Kidney (tissue), 14 donors: ENCODE measurements around the gene IDH3A. TPM values are rescaled to one million over a fixed set of nuclear protein-coding genes. Genes with fewer than 3 reads are reported as not detected.

Source experiments
- DNase-seq, 5 donors: peaks; one replicate each; pipeline ENCODE4 v3.0.0-alpha.2; 2013 to 2020
- FAIRE-seq: peaks from 2 replicates; lab custom pipeline; 2012; peaks lifted over from hg19 to GRCh38; lab: Jason Lieb, UNC
- H3K27ac ChIP-seq, 2 donors: one replicate each; pipeline ENCODE4 v1.7.0; 2013; ENCODE audit warnings: low read depth in 2 of 2, low read length in 2 of 2, inconsistent platforms in 1 of 2
- H3K27me3 ChIP-seq: one replicate; pipeline ENCODE4 v1.7.1; 2013; ENCODE audit warnings: low read length, inconsistent platforms; ENCODE audit not compliant: control insufficient read depth, insufficient read depth
- H3K36me3 ChIP-seq, 3 donors: one replicate each; pipeline versions ENCODE4 v1.7.0 to v1.7.1; 2013; ENCODE audit warnings: low read length in 3 of 3, control low read depth in 1 of 3, inconsistent platforms in 1 of 3; ENCODE audit not compliant: insufficient read depth in 3 of 3, control insufficient read depth in 2 of 3
- H3K4me1 ChIP-seq, 3 donors: one replicate each; pipeline versions ENCODE4 v1.7.0 to v1.7.1; 2013; ENCODE audit warnings: low read length in 3 of 3, inconsistent platforms in 1 of 3, low read depth in 1 of 3; ENCODE audit not compliant: control insufficient read depth in 2 of 3, insufficient read depth in 2 of 3
- H3K4me3 ChIP-seq, 3 donors: one replicate each; pipeline versions ENCODE4 v1.7.0 to v1.8.1; 2013; ENCODE audit warnings: low read length in 3 of 3, control low read depth in 1 of 3, inconsistent platforms in 1 of 3
- H3K9ac ChIP-seq, 3 donors: one replicate each; pipeline versions ENCODE4 v1.7.0 to v1.7.1; 2013; ENCODE audit warnings: low read length in 3 of 3, control low read depth in 1 of 3, inconsistent platforms in 1 of 3
- H3K9me3 ChIP-seq, 3 donors: one replicate each; pipeline versions ENCODE4 v1.7.0 to v1.7.1; 2013; ENCODE audit warnings: low read length in 3 of 3, control low read depth in 1 of 3, inconsistent platforms in 1 of 3; ENCODE audit not compliant: control insufficient read depth in 2 of 3, insufficient read depth in 1 of 3
- intact Hi-C: fragments of 100-400 bp; cut with DNase I; formaldehyde crosslinking; loops from one replicate; pipeline ENCODE4 v1.11.1; 2022
- polyA plus RNA-seq: library from polyadenylated mRNA; stranded (reverse); fragments of 350-450 nt; fragmentation: Illumina TruSeq; extraction: RNeasy Lipid Tissue Mini Kit (QIAGEN cat#74804); gene quantifications from one replicate; pipeline ENCODE4 v1.2.3, GENCODE V29; 2014; ENCODE audit warnings: low read depth, low replicate concordance; ENCODE audit not compliant: insufficient read depth
- total RNA-seq: library from RNA; stranded (reverse); fragmentation: NEBNext Ultra II Directional; extraction: Animal tissue kit (Norgen Biotek cat#: 25700); gene quantifications from one replicate; pipeline ENCODE4 v1.2.1, GENCODE V29; 2021
- TF ChIP-seq, protein P1 (sequence below): IDR thresholded peaks from 3 replicates; pipeline ENCODE4 v1.5.1; 2012; ENCODE audit warnings: mild to moderate bottlenecking, moderate library complexity, borderline replicate concordance; ENCODE audit not compliant: insufficient read depth; ENCODE audit errors: extremely low read depth
- donor health status: control.
- donor health status: control.
- donor health status: control.
- donor health status: control.
- donor health status: control.
- donor health status: DM: yes; HTN: yes; CAD: no.
- donor health status: Normal renal cell carcinoma (clear cell type).

IDH3A gene
- total and polyA plus RNA-seq, 2 donors from 2014 or later = 67.5 to 97.2 TPM

DNA sequence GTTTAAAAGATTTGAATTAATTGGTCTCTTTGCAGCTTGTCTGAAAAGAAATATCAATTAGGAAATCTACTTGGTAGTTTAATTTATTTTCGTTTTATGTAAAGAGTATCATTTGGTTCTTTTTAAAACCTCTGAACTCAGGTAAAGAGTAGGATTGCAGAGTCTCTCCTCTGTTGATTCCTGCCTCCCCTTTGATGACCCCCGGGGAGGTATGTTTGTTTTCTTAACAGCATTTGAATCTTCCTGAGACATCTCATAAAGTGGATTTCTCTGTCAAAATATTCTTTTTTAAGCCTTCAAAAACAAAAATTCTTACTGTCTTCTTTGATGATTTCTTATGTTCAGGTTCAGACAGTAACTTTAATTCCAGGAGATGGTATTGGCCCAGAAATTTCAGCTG is 8.0 kb downstream of the IDH3A start:
- no peak for DNase-seq
- H3K36me3 ChIP-seq = peaks cover 0 to 19% (median 13%) of the 10 kb centered on the region in 3 donors
- peaks cover 0 to 2% (median 0%) of the 10 kb centered on the region in 3 donors for H3K4me1 ChIP-seq
- H3K9me3 ChIP-seq = no peaks in the 10 kb centered on the region
- no peak overlapping the region for H3K27ac ChIP-seq
- H3K4me3 ChIP-seq = no peak overlapping the region
- H3K9ac ChIP-seq = no peak overlapping the region
- TF ChIP-seq, protein P1, sequence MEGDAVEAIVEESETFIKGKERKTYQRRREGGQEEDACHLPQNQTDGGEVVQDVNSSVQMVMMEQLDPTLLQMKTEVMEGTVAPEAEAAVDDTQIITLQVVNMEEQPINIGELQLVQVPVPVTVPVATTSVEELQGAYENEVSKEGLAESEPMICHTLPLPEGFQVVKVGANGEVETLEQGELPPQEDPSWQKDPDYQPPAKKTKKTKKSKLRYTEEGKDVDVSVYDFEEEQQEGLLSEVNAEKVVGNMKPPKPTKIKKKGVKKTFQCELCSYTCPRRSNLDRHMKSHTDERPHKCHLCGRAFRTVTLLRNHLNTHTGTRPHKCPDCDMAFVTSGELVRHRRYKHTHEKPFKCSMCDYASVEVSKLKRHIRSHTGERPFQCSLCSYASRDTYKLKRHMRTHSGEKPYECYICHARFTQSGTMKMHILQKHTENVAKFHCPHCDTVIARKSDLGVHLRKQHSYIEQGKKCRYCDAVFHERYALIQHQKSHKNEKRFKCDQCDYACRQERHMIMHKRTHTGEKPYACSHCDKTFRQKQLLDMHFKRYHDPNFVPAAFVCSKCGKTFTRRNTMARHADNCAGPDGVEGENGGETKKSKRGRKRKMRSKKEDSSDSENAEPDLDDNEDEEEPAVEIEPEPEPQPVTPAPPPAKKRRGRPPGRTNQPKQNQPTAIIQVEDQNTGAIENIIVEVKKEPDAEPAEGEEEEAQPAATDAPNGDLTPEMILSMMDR = no peak
- no peak for FAIRE-seq
- H3K27me3 ChIP-seq = no peaks in the 10 kb centered on the region
- intact Hi-C loops = no loop called here

DNA sequence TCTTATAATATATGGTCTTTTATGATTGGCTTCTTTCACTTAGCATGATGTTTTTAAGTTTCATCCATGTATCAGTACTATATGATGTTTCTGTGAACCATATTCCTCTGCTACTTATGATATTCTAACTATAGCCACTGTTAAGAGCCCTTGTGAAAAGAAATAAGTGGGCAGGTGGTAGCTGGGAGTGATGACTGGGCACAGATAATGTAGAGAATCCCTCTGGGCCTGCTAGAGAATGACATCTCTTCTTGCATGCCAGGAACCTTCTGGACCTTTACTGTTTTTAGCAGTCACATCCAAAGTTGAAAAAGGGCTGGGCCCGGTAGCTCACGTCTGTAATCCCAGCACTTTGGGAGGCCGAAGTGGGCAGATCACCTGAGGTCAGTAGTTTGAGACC is 10.2 kb downstream of the IDH3A start:
- H3K9ac ChIP-seq = no peak overlapping the region
- H3K27me3 ChIP-seq = no peaks in the 10 kb centered on the region
- peaks cover 0 to 2% (median 0%) of the 10 kb centered on the region in 3 donors for H3K4me1 ChIP-seq
- no peaks in the 10 kb centered on the region for H3K9me3 ChIP-seq
- no peak for FAIRE-seq
- no peak overlapping the region for H3K4me3 ChIP-seq
- TF ChIP-seq, protein P1 = no peak
- peaks cover 0 to 22% (median 19%) of the 10 kb centered on the region in 3 donors for H3K36me3 ChIP-seq
- intact Hi-C loops = no loop called here
- no peak for DNase-seq
- H3K27ac ChIP-seq = no peak overlapping the region

DNA sequence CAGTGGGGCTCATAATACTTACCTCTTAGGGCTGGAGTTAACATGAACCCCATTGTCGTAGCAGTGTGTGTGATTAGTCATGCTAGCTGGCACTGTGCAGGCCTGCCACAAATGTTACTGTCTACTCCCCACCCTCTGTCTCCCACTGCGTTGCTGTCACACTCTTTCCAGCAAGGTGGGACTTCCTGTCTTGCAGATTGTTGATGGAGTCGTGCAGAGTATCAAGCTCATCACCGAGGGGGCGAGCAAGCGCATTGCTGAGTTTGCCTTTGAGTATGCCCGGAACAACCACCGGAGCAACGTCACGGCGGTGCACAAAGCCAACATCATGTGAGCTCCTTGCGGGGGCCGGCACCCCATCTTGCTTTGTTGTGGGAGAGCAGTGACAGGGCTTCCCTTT is 12.9 kb downstream of the IDH3A start:
- Histone ChIP-seq H3K36me3 (peaks cover 5 to 42% (median 26%) of the 10 kb centered on the region in 3 donors), H3K27me3 (no peaks in the 10 kb centered on the region), H3K4me3 (no peak overlapping the region), H3K4me1 (no peaks in the 10 kb centered on the region), H3K9ac (no peak overlapping the region), H3K9me3 (no peaks in the 10 kb centered on the region), H3K27ac (no peak overlapping the region)
- intact Hi-C loops = no loop called here
- no peak for FAIRE-seq
- TF ChIP-seq, protein P1 = no peak
- DNase-seq = no peak

DNA sequence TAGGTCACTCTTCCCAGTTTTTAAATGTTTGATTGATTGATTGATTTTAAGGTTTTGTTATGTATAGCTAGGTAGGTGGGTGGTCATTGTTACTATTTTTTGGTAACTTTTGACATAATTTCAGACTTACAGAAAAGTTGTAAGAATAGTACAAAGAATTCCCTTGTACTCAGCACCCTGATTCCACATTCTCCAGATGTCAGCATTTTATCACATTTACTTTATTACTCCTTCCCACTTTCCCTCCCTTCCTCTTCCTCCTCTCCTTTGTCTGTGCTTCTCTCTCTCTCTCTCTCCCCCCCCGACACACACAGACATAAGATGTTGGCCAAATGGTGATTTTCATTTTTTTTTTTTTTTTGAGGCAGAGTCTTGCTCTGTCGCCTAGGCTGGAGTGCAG is 14.8 kb downstream of the IDH3A start:
- peaks cover 5 to 47% (median 36%) of the 10 kb centered on the region in 3 donors for H3K36me3 ChIP-seq
- H3K27ac ChIP-seq = no peak overlapping the region
- no peak overlapping the region for H3K4me3 ChIP-seq
- DNase-seq (no peak), FAIRE-seq (no peak)
- H3K9me3 ChIP-seq = no peaks in the 10 kb centered on the region
- H3K27me3 ChIP-seq = no peaks in the 10 kb centered on the region
- no peaks in the 10 kb centered on the region for H3K4me1 ChIP-seq
- intact Hi-C loops = no loop called here
- no peak overlapping the region for H3K9ac ChIP-seq
- TF ChIP-seq, protein P1 = no peak
